Suprapubic skin (tissue), 4 donors: ENCODE measurements around the gene CELF4. TPM values are rescaled to one million over a fixed set of nuclear protein-coding genes. Genes with fewer than 3 reads are reported as not detected.

ENCODE experiments used
- DNase-seq, 2 donors: peaks; one replicate each; pipeline ENCODE4 v3.0.0-alpha.2; 2019; ENCODE audit warnings: low spot score in 2 of 2
- H3K27ac ChIP-seq: fragments of 200-600 bp; sonication (generic); one replicate; pipeline ENCODE4 v1.5.1; 2019
- H3K27me3 ChIP-seq: fragments of 200-600 bp; sonication (generic); one replicate; pipeline ENCODE4 v1.5.1; 2019
- H3K36me3 ChIP-seq: fragments of 200-600 bp; sonication (generic); one replicate; pipeline ENCODE4 v1.5.1; 2019
- H3K4me1 ChIP-seq: fragments of 200-600 bp; sonication (generic); one replicate; pipeline ENCODE4 v1.5.1; 2019
- H3K4me3 ChIP-seq: fragments of 200-600 bp; sonication (generic); one replicate; pipeline ENCODE4 v1.5.1; 2019; ENCODE audit warnings: mild to moderate bottlenecking
- H3K9me3 ChIP-seq: fragments of 200-600 bp; sonication (generic); one replicate; pipeline ENCODE4 v1.5.1; 2019
- EP300 ChIP-seq: sonication (generic); formaldehyde crosslinking; IDR thresholded peaks from one replicate; pipeline ENCODE4 v1.6.1; 2017; ENCODE audit warnings: antibody characterized with exemption
- POLR2A ChIP-seq, 2 donors: fragments of 450-650 bp; IDR thresholded peaks; one replicate each; pipeline ENCODE4 v1.6.1; 2017; ENCODE audit warnings: antibody characterized with exemption in 2 of 2, mild to moderate bottlenecking in 2 of 2, moderate library complexity in 2 of 2
- POLR2AphosphoS5 ChIP-seq, 3 donors: sonication (generic); formaldehyde crosslinking; IDR thresholded peaks; one replicate each; pipeline ENCODE4 v1.6.1; 2017; ENCODE audit warnings: antibody characterized with exemption in 3 of 3
- WGBS: methylation state at CpG from one replicate; pipeline ENCODE4 v1.1.5; 2018; 5-methylcytosine and 5-hydroxymethylcytosine counted together
- total RNA-seq, 4 donors: library from RNA; depleted of rRNA; stranded (reverse); fragments of >200 nt; gene quantifications; one replicate each; pipeline ENCODE4 v1.1.0, GENCODE V29; 2016
- TF ChIP-seq, protein P1 (sequence below), 2 donors: fragments of 200-600 bp in 1 of 2; fragments of 450-650 bp in 1 of 2; sonication (generic) in 1 of 2; IDR thresholded peaks; one replicate each; pipeline ENCODE4 v1.5.1; 2016 to 2019; ENCODE audit warnings: antibody characterized with exemption in 2 of 2, mild to moderate bottlenecking in 1 of 2, moderate library complexity in 1 of 2

Gene CELF4
- total RNA-seq, 4 donors from 2014 or later: not detected

DNA sequence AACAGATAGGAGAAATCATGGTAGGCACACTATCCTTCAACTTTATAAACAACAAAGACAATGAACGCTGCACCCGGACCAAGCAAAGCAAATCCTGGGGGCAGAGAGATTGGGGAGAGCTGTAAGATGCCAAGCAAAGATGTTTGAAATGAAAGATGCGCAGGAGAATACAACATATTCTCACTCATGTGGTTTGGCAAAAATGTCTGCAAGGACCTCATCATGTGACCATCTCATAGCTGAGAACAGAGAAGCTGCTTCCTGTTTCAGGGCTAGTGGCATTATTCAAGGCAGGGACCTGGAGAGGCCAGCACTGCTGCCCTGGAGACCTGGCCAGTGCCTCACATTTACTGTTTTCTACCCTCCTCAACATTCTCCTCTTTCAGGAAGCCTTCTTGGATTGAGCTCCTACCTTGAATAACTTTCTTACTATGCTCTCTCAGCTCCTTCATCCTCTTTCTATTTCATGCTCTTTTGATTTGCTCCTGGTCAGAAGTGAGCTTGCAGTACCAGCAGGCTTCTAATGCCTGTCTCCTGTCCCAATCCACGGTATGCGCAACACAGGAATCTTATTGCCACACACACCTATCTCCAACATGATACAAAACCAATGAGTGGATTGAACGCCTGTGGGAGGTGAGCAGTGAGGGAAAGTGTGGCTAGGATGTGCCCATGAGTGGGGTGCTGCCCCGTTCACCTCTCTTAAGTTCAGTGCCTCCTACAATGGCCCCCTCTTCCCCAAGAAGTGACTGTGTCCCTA is 133.0 kb downstream of the CELF4 start:
- Histone ChIP-seq H3K4me3 (no peak overlapping the region), H3K4me1 (peaks cover 2% of the 10 kb centered on the region), H3K36me3 (no peaks in the 10 kb centered on the region), H3K27me3 (peaks cover 3% of the 10 kb centered on the region), H3K27ac (no peak overlapping the region), H3K9me3 (no peaks in the 10 kb centered on the region)
- DNase-seq: no peak
- WGBS: 91% methylated on average over 7 of the region's 7 CpGs
- TF ChIP-seq EP300: no peak
- TF ChIP-seq, protein P1, sequence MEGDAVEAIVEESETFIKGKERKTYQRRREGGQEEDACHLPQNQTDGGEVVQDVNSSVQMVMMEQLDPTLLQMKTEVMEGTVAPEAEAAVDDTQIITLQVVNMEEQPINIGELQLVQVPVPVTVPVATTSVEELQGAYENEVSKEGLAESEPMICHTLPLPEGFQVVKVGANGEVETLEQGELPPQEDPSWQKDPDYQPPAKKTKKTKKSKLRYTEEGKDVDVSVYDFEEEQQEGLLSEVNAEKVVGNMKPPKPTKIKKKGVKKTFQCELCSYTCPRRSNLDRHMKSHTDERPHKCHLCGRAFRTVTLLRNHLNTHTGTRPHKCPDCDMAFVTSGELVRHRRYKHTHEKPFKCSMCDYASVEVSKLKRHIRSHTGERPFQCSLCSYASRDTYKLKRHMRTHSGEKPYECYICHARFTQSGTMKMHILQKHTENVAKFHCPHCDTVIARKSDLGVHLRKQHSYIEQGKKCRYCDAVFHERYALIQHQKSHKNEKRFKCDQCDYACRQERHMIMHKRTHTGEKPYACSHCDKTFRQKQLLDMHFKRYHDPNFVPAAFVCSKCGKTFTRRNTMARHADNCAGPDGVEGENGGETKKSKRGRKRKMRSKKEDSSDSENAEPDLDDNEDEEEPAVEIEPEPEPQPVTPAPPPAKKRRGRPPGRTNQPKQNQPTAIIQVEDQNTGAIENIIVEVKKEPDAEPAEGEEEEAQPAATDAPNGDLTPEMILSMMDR (IDR thresholded peaks at IDR 0.05): no peak
- no peak for TF ChIP-seq POLR2A (IDR thresholded peaks at IDR 0.05)
- no peak for TF ChIP-seq POLR2AphosphoS5 (IDR thresholded peaks at IDR 0.05)

DNA sequence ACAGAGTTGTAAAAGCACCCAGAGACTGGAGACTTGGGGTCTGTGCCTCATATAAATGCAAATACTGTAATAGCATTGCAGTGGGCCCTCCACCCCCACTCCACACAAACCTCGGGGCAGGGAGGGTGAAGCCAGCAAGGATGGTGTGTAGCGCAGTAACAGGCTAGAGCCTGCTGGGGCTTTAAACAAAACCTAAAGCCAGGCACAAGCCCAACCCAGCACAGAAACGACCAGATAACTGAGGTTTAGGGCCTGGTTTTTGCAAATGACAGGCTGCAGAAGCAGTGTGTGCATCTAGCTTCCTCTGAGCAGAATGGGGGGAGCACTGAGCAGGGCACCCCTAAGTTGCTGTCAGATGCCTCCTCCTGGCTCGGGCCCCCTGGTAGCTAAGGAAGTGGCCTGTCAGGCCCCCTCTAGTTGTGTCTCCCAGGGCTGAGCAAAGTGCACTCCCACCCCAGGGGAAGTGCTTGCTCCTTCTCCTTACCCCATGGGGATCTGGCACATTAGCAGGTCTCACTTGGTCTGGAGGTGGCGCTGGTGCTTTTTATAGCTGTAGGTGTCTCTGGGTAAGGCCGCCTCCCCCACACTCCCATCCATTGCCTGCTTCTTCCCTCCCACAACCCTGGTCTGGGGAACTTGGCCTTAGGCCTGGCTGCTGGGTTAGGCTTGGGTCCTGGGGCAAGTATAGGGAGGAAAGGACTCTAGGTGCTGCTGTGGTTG is 135.1 kb downstream of the CELF4 start:
- no peak for DNase-seq
- H3K4me1 ChIP-seq: no peaks in the 10 kb centered on the region
- peaks cover 3% of the 10 kb centered on the region for H3K27me3 ChIP-seq
- H3K36me3 ChIP-seq: no peaks in the 10 kb centered on the region
- H3K9me3 ChIP-seq: no peaks in the 10 kb centered on the region
- TF ChIP-seq POLR2AphosphoS5 (IDR thresholded peaks at IDR 0.05) (no peak), POLR2A (IDR thresholded peaks at IDR 0.05) (no peak), EP300 (no peak)
- TF ChIP-seq, protein P1 (IDR thresholded peaks at IDR 0.05): no peak
- no peak overlapping the region for H3K27ac ChIP-seq
- no peak overlapping the region for H3K4me3 ChIP-seq
- WGBS: 71% methylated on average over 5 of the region's 6 CpGs

DNA sequence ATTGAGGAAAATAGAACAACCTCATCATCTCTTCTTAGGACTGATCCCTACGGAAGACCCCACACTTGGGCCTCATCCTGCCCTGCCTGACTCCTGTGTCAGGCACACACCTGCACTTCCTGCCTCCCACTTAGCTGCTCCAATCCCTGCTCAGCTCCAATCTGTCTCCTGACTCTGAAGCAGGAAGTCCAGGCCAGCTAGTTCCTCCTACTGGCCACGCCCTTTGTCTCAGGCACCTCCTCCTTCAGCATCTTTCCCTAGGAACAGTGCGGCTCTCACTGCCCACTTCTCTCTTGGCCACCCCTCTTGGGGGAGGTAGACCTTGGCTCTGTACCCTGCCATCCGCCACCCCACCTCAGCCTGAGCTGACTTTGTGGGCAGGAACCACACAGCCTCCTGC is 135.8 kb downstream of the CELF4 start:
- H3K36me3 ChIP-seq: no peaks in the 10 kb centered on the region
- TF ChIP-seq EP300 (no peak), POLR2A (IDR thresholded peaks at IDR 0.05) (no peak), POLR2AphosphoS5 (IDR thresholded peaks at IDR 0.05) (no peak)
- TF ChIP-seq, protein P1 (IDR thresholded peaks at IDR 0.05): no peak
- 86% methylated on average over 4 of the region's 4 CpGs for WGBS

DNA sequence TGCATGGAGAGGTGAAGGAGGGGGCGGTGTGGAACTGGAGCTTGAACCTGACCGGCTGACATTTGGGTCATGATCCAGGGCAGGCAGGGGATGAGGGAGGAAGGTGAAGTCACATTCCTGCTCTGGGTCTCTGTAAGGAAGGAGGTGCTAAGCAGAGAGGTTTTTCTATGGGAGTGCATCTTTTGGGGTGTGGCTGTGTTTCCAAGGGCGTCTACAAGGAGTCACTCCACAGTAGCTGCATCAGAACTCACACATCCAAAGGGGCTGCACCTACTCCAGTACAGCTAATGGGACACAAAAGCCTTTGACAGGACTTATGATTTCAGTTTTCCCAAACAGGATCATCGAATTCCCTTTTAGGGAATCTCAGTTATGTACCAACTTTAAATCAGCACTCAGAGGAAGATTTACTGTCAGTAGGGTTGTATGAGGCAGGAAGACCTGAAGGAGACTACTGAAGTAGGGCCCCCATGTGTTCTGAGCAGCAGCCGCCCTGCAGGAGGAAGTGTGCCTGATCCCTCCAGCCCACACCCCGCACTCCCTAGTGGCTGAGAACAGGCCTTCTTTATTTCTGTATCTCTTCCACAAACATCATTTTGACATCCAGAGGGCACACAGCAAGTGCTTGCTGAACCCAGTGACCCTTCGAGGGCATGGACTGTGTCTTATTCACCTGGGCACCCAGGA is 137.2 kb downstream of the CELF4 start:
- no peak for DNase-seq
- Histone ChIP-seq H3K9me3 (no peaks in the 10 kb centered on the region), H3K27ac (no peak overlapping the region), H3K4me3 (no peak overlapping the region), H3K36me3 (no peaks in the 10 kb centered on the region), H3K4me1 (no peaks in the 10 kb centered on the region), H3K27me3 (no peaks in the 10 kb centered on the region)
- TF ChIP-seq POLR2A (IDR thresholded peaks at IDR 0.05) (no peak), POLR2AphosphoS5 (IDR thresholded peaks at IDR 0.05) (no peak), EP300 (no peak)
- TF ChIP-seq, protein P1 (IDR thresholded peaks at IDR 0.05): no peak
- 87% methylated on average over 6 of the region's 7 CpGs for WGBS

More for the DNA sequence above, 135.8 kb downstream of the CELF4 start:
- Histone ChIP-seq H3K27ac (no peak overlapping the region), H3K9me3 (no peaks in the 10 kb centered on the region), H3K27me3 (no peaks in the 10 kb centered on the region), H3K4me3 (no peak overlapping the region), H3K4me1 (no peaks in the 10 kb centered on the region)
- no peak for DNase-seq

DNA sequence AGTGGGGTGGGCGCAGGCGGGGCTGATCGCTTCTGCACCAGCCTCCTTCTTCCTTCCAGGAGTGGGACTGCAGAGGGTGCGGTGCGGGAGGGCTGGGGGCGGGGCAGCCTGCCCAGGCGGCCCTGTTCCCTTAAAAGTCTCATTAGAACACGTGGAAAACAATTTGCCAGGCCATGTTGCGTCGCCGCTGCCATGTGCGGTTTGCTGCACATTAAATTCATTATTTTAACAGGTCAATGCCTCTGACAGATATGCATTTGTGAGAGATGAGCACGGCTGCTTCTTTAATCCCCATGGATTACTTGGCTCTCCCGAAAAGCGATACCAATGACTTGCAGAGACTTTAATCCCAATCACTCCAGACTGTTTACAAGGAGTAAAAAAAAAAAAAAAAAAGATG is 139.0 kb downstream of the CELF4 start:
- H3K4me1 ChIP-seq: no peaks in the 10 kb centered on the region
- H3K27ac ChIP-seq: no peak overlapping the region
- DNase-seq: no peak
- H3K27me3 ChIP-seq: no peaks in the 10 kb centered on the region
- no peaks in the 10 kb centered on the region for H3K9me3 ChIP-seq
- H3K4me3 ChIP-seq: no peak overlapping the region
- WGBS: 83% methylated on average over 8 of the region's 15 CpGs
- TF ChIP-seq EP300 (no peak), POLR2A (IDR thresholded peaks at IDR 0.05) (no peak), POLR2AphosphoS5 (IDR thresholded peaks at IDR 0.05) (no peak)
- TF ChIP-seq, protein P1 (IDR thresholded peaks at IDR 0.05): no peak
- no peaks in the 10 kb centered on the region for H3K36me3 ChIP-seq
